ENCODE data around the gene USP2.

The USP2 gene

GRCh38 chr11:119340335-119341221 lies 40.9 kb downstream of the USP2 start, which contains the start of gene C1QTNF5:
Gene C1QTNF5 (minus strand): TSS chr11:119340883. CDS start chr11:119340397, 486 bp downstream.
- no peak for DNase-seq

GRCh38 chr11:119339589-119340334 lies 41.7 kb downstream of the USP2 start:
- no peak for DNase-seq

GRCh38 chr11:119338965-119339588 lies 42.4 kb downstream of the USP2 start:
- DNase-seq, result no peak

GRCh38 chr11:119338318-119338890 lies 43.1 kb downstream of the USP2 start:
- DNase-seq, result peak; percentile 76

GRCh38 chr11:119337581-119338317 lies 43.7 kb downstream of the USP2 start:
- DNase-seq, result no peak

GRCh38 chr11:119336744-119337469 lies 44.6 kb downstream of the USP2 start:
- DNase-seq, result no peak

- no peak for DNase-seq
Measured at GRCh38 chr11:119335655-119336543, 45.6 kb downstream of the USP2 start.

GRCh38 chr11:119335091-119335654 lies 46.3 kb downstream of the USP2 start:
- DNase-seq, result no peak

GRCh38 chr11:119334174-119334930 lies 47.1 kb downstream of the USP2 start, which contains the start of gene RNF26:
Gene RNF26 (plus strand): TSS chr11:119334527. CDS start chr11:119335123, 596 bp downstream.
- DNase-seq, result peak; percentile 98

- DNase-seq, result no peak
Measured at GRCh38 chr11:119332111-119332765, 49.3 kb downstream of the USP2 start.

GRCh38 chr11:119330237-119330636 lies 51.3 kb downstream of the USP2 start:
- no peak for DNase-seq

- DNase-seq, result no peak
Measured at GRCh38 chr11:119329320-119329719, 52.2 kb downstream of the USP2 start.

- DNase-seq, result no peak
Measured at GRCh38 chr11:119324189-119324588, 57.3 kb downstream of the USP2 start.

GRCh38 chr11:119323532-119324033 lies 57.9 kb downstream of the USP2 start:
- DNase-seq, result peak; percentile 81

GRCh38 chr11:119322921-119323531 lies 58.5 kb downstream of the USP2 start:
- no peak for DNase-seq

GRCh38 chr11:119322360-119322739 lies 59.1 kb downstream of the USP2 start:
- DNase-seq, result no peak

GRCh38 chr11:119320776-119321524 lies 60.5 kb downstream of the USP2 start:
- peak; percentile 45 for DNase-seq
